Epithelial cell of proximal tubule (primary cell): ENCODE measurements around the gene NTM. TPM values are rescaled to one million over a fixed set of nuclear protein-coding genes. Genes with fewer than 3 reads are reported as not detected.

ENCODE experiments used
- DNase-seq: peaks from one replicate; pipeline ENCODE4 v3.0.0-alpha.2; 2011; ENCODE audit warnings: low read depth
- H3K4me3 ChIP-seq: 2 replicates; pipeline ENCODE4 v1.5.1; 2011; ENCODE audit warnings: low read depth, mild to moderate bottlenecking, low read length
- CTCF ChIP-seq: conservative IDR thresholded peaks from 2 replicates; pipeline ENCODE4 v1.5.1; 2012; ENCODE audit warnings: low read depth, mild to moderate bottlenecking, low read length
- total RNA-seq: library from RNA; depleted of rRNA; stranded (reverse); fragments of >200 nt; gene quantifications from 2 replicates; pipeline ENCODE4 v1.2.3, GENCODE V29; 2015

NTM gene
- total RNA-seq, 1 donor from 2014 or later: 5.3 TPM

- TF ChIP-seq CTCF: no peak
- H3K4me3 ChIP-seq: no peak overlapping the region
- DNase-seq: no peak
Observed at GRCh38 chr11:131943295-131943694, 572.9 kb downstream of the NTM start.

GRCh38 chr11:131944736-131945135 is 574.3 kb downstream of the NTM start:
- no peak for TF ChIP-seq CTCF
- H3K4me3 ChIP-seq: no peak overlapping the region

DNA sequence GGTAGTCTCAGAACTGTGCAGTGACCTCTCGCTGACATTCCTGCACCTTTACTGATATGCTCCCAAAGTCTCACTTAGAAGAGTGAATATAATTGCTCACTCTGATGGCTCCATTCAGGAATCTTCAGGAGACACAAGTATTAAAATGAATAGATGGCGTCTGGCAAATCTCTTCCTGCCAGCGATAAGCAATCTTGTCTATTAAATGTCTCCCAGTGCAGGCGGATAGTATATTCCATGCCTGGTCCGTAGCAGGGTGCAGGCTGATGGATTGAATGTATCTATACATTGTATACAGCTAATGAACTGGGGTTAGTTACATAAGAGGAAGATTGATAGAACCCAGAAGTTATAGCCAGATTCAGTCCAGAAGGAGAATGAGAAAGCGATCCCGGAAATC is 575.3 kb downstream of the NTM start:
- no peak for TF ChIP-seq CTCF
- no peak for DNase-seq
- no peak overlapping the region for H3K4me3 ChIP-seq

More at GRCh38 chr11:131944736-131945135, 574.3 kb downstream of the NTM start:
- DNase-seq: no peak

DNA sequence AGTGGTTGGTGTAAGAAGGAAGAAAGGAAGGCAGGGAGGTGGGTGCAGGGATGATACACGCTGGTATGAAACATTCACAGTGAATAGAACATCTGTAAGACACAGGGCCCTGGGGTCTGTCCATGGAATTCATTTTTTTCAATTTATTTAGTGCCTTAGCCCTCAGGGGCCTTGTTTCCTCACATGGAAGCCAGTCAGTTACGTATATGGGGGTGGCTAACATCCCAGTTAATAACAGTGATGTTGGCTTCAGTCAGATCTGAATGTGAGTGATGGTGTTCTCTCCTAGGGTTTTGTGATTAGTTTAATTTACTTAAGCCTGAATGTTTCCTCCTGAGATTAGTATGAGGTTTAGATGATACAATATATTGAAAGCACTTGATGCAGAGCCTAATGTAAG is 577.1 kb downstream of the NTM start:
- no peak overlapping the region for H3K4me3 ChIP-seq
- no peak for TF ChIP-seq CTCF
- DNase-seq: no peak

DNA sequence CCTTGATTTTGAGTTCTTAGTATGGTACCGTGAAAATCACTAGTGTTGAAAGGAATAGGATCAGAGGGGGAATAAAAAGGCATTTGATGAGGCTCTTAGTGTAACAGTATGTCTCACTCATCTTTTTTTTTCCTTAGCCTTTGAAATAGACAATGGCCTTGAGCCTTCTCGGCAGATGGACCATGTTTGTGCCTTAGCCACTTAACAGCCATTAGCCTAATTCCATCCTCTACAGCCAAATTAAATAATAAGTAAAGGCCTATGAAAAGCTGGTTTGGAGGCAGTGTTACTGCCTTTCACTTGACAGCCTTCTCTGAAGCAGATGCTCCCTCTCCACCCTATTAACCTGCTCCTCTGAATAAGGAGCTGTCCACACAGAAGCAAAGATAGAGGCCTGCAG is 580.7 kb downstream of the NTM start:
- no peak for TF ChIP-seq CTCF
- no peak for DNase-seq

DNA sequence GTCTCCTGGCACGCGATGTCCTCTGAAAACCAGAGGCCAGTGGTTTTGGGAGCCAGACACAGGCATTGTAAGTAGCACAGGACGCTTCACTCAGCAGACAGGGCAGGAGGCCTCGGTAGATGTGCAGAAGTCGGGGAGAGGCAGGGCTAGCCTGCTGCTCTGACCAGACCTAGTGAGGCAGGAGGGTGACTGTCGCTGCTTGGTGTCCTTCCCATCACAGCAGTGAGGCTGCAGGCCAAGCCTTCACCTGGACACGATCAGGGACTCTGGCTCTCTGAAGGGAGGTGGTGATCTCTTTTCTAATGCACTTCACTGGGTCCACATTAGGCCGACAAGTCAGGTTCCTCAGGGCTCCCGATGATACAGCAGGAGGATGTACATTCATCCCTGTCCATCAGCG is 583.7 kb downstream of the NTM start:
- no peak for TF ChIP-seq CTCF
- no peak for DNase-seq

More for the DNA sequence above, 580.7 kb downstream of the NTM start:
- H3K4me3 ChIP-seq: no peak overlapping the region

DNA sequence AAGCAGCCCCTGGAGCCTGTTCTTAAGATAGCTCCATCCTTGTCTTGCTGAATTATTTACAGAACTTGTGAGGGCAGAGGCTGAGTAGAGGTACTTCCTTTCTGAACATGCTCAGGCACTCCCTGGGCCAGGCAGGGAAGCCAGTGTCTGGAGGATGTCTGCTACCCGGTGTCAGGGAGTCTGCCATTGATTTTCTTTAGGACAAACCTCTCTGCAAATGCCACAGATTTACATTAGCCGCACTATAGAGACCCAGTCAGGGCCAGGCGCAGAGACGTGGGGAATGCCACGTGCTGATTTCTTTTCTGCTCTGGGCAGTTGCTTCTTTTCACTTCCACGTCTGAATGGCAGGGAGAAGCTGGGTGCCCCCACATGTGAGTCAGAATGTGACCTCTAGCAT is 585.5 kb downstream of the NTM start:
- H3K4me3 ChIP-seq: no peak overlapping the region
- no peak for DNase-seq
- no peak for TF ChIP-seq CTCF

More for the DNA sequence above, 583.7 kb downstream of the NTM start:
- no peak overlapping the region for H3K4me3 ChIP-seq
